ENCODE measurements around the gene NFU1. TPM values are rescaled to one million over a fixed set of nuclear protein-coding genes. Genes with fewer than 3 reads are reported as not detected.
A peak's percentile ranks its signal among the peaks of the same experiment; 100 is the strongest.

The NFU1 gene
- total and polyA plus RNA-seq, 9 of the 15 experiments (the other 6 are each of a cell fraction or from before 2014, with no cell fraction given) = 33.3 to 61.8 (median 53.7) TPM

- TF ChIP-seq ZBTB26 (CRISPR knock-in tag; IDR thresholded peaks at IDR 0.05) = no peak
- TF ChIP-seq DPF2 (IDR thresholded peaks at IDR 0.05) = peak; percentile 98
- no peak for TF ChIP-seq TEAD2 (tag; IDR thresholded peaks at IDR 0.05)
- peak; percentile 99 for TF ChIP-seq JUND (IDR thresholded peaks at IDR 0.05; ENCODE audit: borderline replicate concordance, low read depth, low read length)
- peak; percentile 97 for TF ChIP-seq JUND (tag; IDR thresholded peaks at IDR 0.05; ENCODE audit: borderline replicate concordance, low read depth, low read length)
- no peak for TF ChIP-seq DDX20 (tag; IDR thresholded peaks at IDR 0.05; ENCODE audit: low read depth)
- TF ChIP-seq, protein P1, sequence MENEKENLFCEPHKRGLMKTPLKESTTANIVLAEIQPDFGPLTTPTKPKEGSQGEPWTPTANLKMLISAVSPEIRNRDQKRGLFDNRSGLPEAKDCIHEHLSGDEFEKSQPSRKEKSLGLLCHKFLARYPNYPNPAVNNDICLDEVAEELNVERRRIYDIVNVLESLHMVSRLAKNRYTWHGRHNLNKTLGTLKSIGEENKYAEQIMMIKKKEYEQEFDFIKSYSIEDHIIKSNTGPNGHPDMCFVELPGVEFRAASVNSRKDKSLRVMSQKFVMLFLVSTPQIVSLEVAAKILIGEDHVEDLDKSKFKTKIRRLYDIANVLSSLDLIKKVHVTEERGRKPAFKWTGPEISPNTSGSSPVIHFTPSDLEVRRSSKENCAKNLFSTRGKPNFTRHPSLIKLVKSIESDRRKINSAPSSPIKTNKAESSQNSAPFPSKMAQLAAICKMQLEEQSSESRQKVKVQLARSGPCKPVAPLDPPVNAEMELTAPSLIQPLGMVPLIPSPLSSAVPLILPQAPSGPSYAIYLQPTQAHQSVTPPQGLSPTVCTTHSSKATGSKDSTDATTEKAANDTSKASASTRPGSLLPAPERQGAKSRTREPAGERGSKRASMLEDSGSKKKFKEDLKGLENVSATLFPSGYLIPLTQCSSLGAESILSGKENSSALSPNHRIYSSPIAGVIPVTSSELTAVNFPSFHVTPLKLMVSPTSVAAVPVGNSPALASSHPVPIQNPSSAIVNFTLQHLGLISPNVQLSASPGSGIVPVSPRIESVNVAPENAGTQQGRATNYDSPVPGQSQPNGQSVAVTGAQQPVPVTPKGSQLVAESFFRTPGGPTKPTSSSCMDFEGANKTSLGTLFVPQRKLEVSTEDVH (IDR thresholded peaks at IDR 0.05; ENCODE audit: low read depth, partially characterized antibody) = no peak
- no peak for TF ChIP-seq RBM14 (IDR thresholded peaks at IDR 0.05; ENCODE audit: borderline replicate concordance, insufficient read depth, low read depth, low read length)
- TF ChIP-seq NFE2 (IDR thresholded peaks at IDR 0.05; ENCODE audit: low read depth) = peak; percentile 93
- no peak for TF ChIP-seq ZNF76 (CRISPR knock-in tag; IDR thresholded peaks at IDR 0.05; ENCODE audit: borderline replicate concordance)
- TF ChIP-seq NCOA2 (IDR thresholded peaks at IDR 0.05; ENCODE audit: partially characterized antibody in 2 of 2) = no peak
- no peak for TF ChIP-seq SIRT6 (IDR thresholded peaks at IDR 0.05; ENCODE audit: low read depth, low read length)
- no peak for TF ChIP-seq ZNF239 (CRISPR knock-in tag; IDR thresholded peaks at IDR 0.05)
- TF ChIP-seq CBFA2T2 (conservative IDR thresholded peaks at IDR 0.05) = no peak
- no peak for TF ChIP-seq STAT5A (IDR thresholded peaks at IDR 0.05; ENCODE audit: borderline replicate concordance, low read length)
- TF ChIP-seq BCOR (IDR thresholded peaks at IDR 0.05) = 0 out of 2 replicates have a peak, but pooled peaks have one; percentile 16
- TF ChIP-seq TAF7 (tag; IDR thresholded peaks at IDR 0.05) = no peak
- peak; percentile 77 for TF ChIP-seq MAFG (tag; conservative IDR thresholded peaks at IDR 0.05)
- TF ChIP-seq KLF16 (IDR thresholded peaks at IDR 0.05) = 0 out of 2 replicates have a peak, but pooled peaks have one; percentile 20
- TF ChIP-seq SAFB2 (IDR thresholded peaks at IDR 0.05; ENCODE audit: borderline replicate concordance, low read depth, low read length, severe bottlenecking) = no peak
- 0 out of 2 replicates have a peak, but pooled peaks have one; percentile 16 for TF ChIP-seq MEF2A (IDR thresholded peaks at IDR 0.05; ENCODE audit: control insufficient read depth, low read depth, low read length)
- no peak for TF ChIP-seq RBM39 (optimal IDR thresholded peaks at IDR 0.05; ENCODE audit: low read depth, low read length)
- no peak for TF ChIP-seq TBL1XR1 (IDR thresholded peaks at IDR 0.05; ENCODE audit: low read length in 2 of 2)
- TF ChIP-seq NONO (IDR thresholded peaks at IDR 0.05; ENCODE audit: low read depth in 2 of 2, low read length in 1 of 2) = no peak
Observed at GRCh38 chr2:69381337-69381737, 55.9 kb downstream of the NFU1 start (continued).

Measured in K562 (cell line).